Endothelial cell (in vitro differentiated cells): ENCODE measurements around the gene JAG2. TPM values are rescaled to one million over a fixed set of nuclear protein-coding genes. Genes with fewer than 3 reads are reported as not detected.

Source experiments
- DNase-seq: peaks from one replicate; pipeline ENCODE4 v3.0.0; 2021; ENCODE audit warnings: low spot score
- H3K27ac Mint-ChIP-seq: one replicate; pipeline ENCODE4 v1.8.0; 2021; ENCODE audit warnings: mixed read lengths, inconsistent platforms; ENCODE audit not compliant: unreplicated experiment
- H3K27me3 Mint-ChIP-seq: one replicate; pipeline ENCODE4 v1.8.0; 2021; ENCODE audit warnings: mild to moderate bottlenecking, moderate library complexity, mixed read lengths, inconsistent platforms; ENCODE audit not compliant: unreplicated experiment
- H3K36me3 Mint-ChIP-seq: one replicate; pipeline ENCODE4 v1.8.0; 2021; ENCODE audit warnings: mild to moderate bottlenecking, low read depth, mixed read lengths, inconsistent platforms; ENCODE audit not compliant: unreplicated experiment
- H3K4me1 Mint-ChIP-seq: one replicate; pipeline ENCODE4 v1.8.0; 2021; ENCODE audit warnings: mild to moderate bottlenecking, mixed read lengths, inconsistent platforms; ENCODE audit not compliant: unreplicated experiment
- H3K4me3 Mint-ChIP-seq: one replicate; pipeline ENCODE4 v1.8.0; 2021; ENCODE audit warnings: mild to moderate bottlenecking, mixed read lengths, inconsistent platforms; ENCODE audit not compliant: unreplicated experiment
- H3K9me3 Mint-ChIP-seq: one replicate; pipeline ENCODE4 v1.8.0; 2021; ENCODE audit warnings: mixed read lengths, inconsistent platforms; ENCODE audit not compliant: unreplicated experiment
- total RNA-seq: library from RNA; stranded (reverse); fragmentation: NEBNext Ultra II Directional; extraction: Animal tissue kit (Norgen Biotek cat#: 25700); gene quantifications from one replicate; pipeline ENCODE4 v1.2.1, GENCODE V29; 2021; ENCODE audit not compliant: unreplicated experiment
- TF ChIP-seq, protein P1 (sequence below): fragments of 200-600 bp; sonication (generic); IDR thresholded peaks from one replicate; pipeline ENCODE4 v1.5.0; 2021; ENCODE audit warnings: antibody characterized with exemption; ENCODE audit not compliant: unreplicated experiment

JAG2 gene
- total RNA-seq, 1 donor from 2014 or later = 280 TPM

DNA sequence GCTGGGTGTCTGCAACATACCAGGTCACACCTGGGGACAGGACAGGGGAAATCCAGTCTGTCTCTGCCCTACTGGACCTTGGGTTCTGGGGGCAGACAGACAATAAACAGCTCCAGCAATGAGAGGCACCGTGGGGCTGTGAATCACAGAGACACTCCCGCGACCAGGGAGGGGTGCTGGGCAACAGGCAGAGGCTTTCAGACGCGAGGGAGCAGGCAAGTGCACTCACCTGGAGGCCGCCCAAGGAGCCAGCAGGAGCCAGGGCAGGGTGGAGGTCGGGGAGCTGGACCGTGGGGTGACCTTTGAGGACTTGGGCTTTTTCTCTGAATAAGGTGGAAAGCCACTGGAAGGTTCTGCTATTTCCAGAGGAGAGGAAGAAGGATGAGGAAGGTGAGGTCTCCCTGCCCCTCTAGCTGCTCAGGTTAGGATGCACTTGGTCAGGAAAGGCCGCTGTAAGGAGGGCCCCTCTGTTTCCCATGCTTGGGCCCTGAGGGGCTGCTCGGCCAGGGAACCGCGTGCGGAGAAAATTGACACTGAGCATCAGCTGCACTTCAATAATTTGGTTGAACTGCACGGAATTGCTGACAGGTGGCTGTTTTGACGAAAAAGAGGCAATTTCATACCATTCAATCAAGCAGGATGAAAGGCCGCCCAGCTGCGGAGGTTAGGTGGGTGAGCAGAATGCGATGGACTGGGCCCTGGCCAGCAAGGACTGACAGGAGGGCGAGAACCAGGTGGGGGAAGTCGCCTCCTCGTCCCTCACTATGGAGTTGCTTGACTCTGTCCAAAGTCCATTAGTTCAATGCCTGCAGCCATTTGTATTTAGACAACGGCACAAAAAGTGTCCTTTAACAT lies 42.2 kb downstream of the JAG2 start:
- no peak for DNase-seq
- Mint-ChIP-seq H3K9me3 (peaks cover 9% of the 10 kb centered on the region), H3K27ac (no peak overlapping the region), H3K4me3 (no peak overlapping the region), H3K27me3 (peaks cover 12% of the 10 kb centered on the region), H3K4me1 (peaks cover 7% of the 10 kb centered on the region), H3K36me3 (peaks cover 15% of the 10 kb centered on the region)
- TF ChIP-seq, protein P1, sequence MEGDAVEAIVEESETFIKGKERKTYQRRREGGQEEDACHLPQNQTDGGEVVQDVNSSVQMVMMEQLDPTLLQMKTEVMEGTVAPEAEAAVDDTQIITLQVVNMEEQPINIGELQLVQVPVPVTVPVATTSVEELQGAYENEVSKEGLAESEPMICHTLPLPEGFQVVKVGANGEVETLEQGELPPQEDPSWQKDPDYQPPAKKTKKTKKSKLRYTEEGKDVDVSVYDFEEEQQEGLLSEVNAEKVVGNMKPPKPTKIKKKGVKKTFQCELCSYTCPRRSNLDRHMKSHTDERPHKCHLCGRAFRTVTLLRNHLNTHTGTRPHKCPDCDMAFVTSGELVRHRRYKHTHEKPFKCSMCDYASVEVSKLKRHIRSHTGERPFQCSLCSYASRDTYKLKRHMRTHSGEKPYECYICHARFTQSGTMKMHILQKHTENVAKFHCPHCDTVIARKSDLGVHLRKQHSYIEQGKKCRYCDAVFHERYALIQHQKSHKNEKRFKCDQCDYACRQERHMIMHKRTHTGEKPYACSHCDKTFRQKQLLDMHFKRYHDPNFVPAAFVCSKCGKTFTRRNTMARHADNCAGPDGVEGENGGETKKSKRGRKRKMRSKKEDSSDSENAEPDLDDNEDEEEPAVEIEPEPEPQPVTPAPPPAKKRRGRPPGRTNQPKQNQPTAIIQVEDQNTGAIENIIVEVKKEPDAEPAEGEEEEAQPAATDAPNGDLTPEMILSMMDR = no peak

DNA sequence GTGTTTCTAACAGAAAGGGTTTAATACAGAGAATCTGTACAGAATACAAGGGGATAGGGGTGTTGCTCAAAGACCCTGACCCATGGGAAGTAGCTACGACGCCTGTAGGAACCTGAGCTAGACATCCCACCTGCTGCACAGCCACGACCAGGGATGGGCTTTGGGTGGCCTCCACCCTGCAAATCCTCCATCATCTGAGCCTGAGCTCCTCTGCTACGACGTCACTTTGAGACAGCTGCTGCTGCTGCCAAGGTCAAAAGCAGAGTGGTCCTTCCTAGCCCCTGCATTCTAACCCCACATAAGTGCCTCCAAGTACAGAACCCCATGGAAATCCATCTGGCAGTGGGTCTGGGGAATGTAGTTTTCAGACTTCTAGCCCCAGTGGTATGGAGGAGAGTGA lies 43.8 kb downstream of the JAG2 start:
- peaks cover 9% of the 10 kb centered on the region for H3K9me3 Mint-ChIP-seq
- DNase-seq = no peak
- no peak overlapping the region for H3K4me3 Mint-ChIP-seq
- no peak overlapping the region for H3K27ac Mint-ChIP-seq
- H3K4me1 Mint-ChIP-seq = peaks cover 7% of the 10 kb centered on the region
- TF ChIP-seq, protein P1 = no peak
- H3K36me3 Mint-ChIP-seq = peaks cover 15% of the 10 kb centered on the region
- H3K27me3 Mint-ChIP-seq = peaks cover 14% of the 10 kb centered on the region

DNA sequence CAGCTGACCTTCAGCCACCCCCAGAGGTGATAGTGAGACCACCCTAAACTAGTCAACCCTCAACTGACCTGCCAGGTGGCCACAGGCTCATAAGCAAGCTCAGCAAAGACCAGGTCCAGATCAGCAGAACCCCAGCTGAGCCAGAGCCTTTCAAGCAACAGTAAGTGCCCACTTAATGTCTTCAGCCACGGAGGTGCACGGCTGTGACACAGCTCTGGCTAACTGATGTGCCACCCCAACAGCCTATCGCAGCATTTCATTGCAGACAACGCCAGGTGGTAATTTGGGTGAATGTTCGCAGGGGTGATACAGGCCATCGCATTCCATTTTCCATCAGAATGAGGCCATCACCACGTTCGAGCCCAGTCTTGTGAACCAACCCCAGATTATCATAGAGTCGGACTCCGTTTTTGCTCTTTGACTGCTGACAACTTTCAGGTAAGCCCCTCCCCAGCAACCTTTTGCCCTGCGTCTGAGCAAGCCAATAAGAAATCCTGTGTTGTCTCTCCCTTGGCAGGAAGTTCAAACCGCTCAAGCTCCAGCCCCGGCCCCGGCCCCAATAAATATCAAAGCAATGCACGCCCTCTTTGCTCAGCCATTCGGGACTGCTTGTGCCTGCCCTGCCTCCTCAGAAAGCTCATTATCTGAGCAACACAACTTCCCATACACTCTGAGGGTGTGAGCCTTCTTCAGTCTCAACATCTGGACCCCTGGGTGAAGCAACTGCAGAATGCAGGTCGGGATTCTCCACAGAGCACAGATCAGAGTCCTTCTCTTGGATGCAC lies 44.4 kb downstream of the JAG2 start:
- TF ChIP-seq, protein P1 = no peak

DNA sequence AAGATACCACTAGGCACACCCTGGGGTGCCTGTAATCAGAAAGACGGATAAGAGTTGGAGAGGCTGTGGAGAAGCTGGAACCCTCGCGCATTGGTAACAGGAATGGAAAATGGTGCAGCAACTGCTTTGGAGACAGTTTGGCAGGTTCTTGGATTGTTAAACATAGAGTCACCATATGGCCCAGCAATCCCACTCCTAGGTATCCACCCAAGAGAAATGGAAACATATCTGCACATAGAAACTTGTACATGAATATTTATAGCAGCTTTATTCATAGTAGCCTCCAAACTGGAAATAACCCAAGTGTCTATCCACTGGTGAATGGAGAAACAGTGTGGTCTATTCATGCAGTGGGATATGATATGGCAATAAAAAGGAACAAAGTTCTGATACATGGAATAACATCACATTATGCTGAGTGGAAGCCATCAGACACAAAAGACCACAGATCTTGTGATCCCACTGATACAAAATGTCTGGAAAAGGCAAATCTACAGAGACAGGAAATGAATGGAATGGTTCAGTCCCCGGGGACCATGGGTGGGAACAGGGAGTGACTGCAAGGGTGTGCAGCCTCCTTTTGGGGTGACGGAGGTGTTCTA lies 45.4 kb downstream of the JAG2 start:
- Mint-ChIP-seq H3K36me3 (peaks cover 11% of the 10 kb centered on the region), H3K27me3 (peaks cover 18% of the 10 kb centered on the region), H3K4me3 (no peak overlapping the region), H3K27ac (no peak overlapping the region), H3K4me1 (peaks cover 7% of the 10 kb centered on the region), H3K9me3 (peaks cover 5% of the 10 kb centered on the region)
- no peak for DNase-seq
- TF ChIP-seq, protein P1 = no peak

More for the DNA sequence above, 44.4 kb downstream of the JAG2 start:
- no peak overlapping the region for H3K4me3 Mint-ChIP-seq
- DNase-seq = no peak
- no peak overlapping the region for H3K27ac Mint-ChIP-seq
- peaks cover 7% of the 10 kb centered on the region for H3K4me1 Mint-ChIP-seq
- peaks cover 18% of the 10 kb centered on the region for H3K27me3 Mint-ChIP-seq
- peaks cover 5% of the 10 kb centered on the region for H3K9me3 Mint-ChIP-seq
- H3K36me3 Mint-ChIP-seq = peaks cover 11% of the 10 kb centered on the region
